Uterine smooth muscle cell (primary cell): ENCODE measurements around the gene CT45A9. TPM values are rescaled to one million over a fixed set of nuclear protein-coding genes. Genes with fewer than 3 reads are reported as not detected.

Experiments used
- total RNA-seq: library from RNA; depleted of rRNA; stranded (reverse); fragments of >200 nt; gene quantifications from 2 replicates; pipeline ENCODE4 v1.2.3, GENCODE V29; 2014

CT45A9 gene
- total RNA-seq = not detected in 2 replicates

GRCh38 chrX:135871712-135872111 lies at the start of gene CT45A9:
TSS of gene CT45A9 (minus strand) at chrX:135871812. CDS start at chrX:135868061, 3,751 bp downstream.

GRCh38 chrX:135893294-135893817 lies 21.7 kb upstream of the CT45A9 start, which contains the start of the genes CT45A10 and SAGE1:
TSS of gene CT45A10 (minus strand) at chrX:135893444. CDS start at chrX:135885344, 8,100 bp downstream.
TSS of gene SAGE1 (plus strand) at chrX:135893716. CDS start at chrX:135896243, 2,527 bp downstream.

GRCh38 chrX:135854438-135854837 lies 17.2 kb downstream of the CT45A9 start, which contains the start of gene CT45A8:
TSS of gene CT45A8 (minus strand) at chrX:135854538. CDS start at chrX:135850783, 3,755 bp downstream.

GRCh38 chrX:135837180-135837579 lies 34.4 kb downstream of the CT45A9 start, which contains the start of gene CT45A7:
TSS of gene CT45A7 (minus strand) at chrX:135837280. CDS start at chrX:135833533, 3,747 bp downstream.

GRCh38 chrX:135819912-135820311 lies 51.7 kb downstream of the CT45A9 start, which contains the start of gene CT45A2:
TSS of gene CT45A2 (minus strand) at chrX:135820012. CDS start at chrX:135816265, 3,747 bp downstream.

Other genes with a start within 250 kb of the CT45A9 start
- gene CT45A1, start 158.2 kb downstream of the CT45A9 start, total RNA-seq = not detected in 2 replicates
- not detected in 2 replicates for gene CT45A3, start 103.6 kb downstream of the CT45A9 start, total RNA-seq
- gene CT45A5, start 86.3 kb downstream of the CT45A9 start, total RNA-seq = not detected in 2 replicates
- gene CT45A6, start 69.0 kb downstream of the CT45A9 start, total RNA-seq = not detected in 2 replicates
- gene CT45A2, start 51.8 kb downstream of the CT45A9 start, total RNA-seq = not detected in 2 replicates
- not detected in 2 replicates for gene CT45A7, start 34.5 kb downstream of the CT45A9 start, total RNA-seq
- not detected in 2 replicates for gene CT45A8, start 17.3 kb downstream of the CT45A9 start, total RNA-seq
- not detected in 2 replicates for gene CT45A10, start 21.6 kb upstream of the CT45A9 start, total RNA-seq
- gene SAGE1, start 21.9 kb upstream of the CT45A9 start, total RNA-seq = not detected in 2 replicates
- gene MMGT1, start 102.2 kb upstream of the CT45A9 start, total RNA-seq = 9.1 and 9.3 TPM in 2 replicates
- 29.2 and 38.4 TPM in 2 replicates for gene SLC9A6, start 113.6 kb upstream of the CT45A9 start, total RNA-seq